ENCODE data around the gene PRIM2.
"Not testable (repeated sequence)": the region's sequence is repeated elsewhere in the genome, so short reads cannot be mapped to it uniquely, and the experiment has no call there.

The PRIM2 gene

DNA sequence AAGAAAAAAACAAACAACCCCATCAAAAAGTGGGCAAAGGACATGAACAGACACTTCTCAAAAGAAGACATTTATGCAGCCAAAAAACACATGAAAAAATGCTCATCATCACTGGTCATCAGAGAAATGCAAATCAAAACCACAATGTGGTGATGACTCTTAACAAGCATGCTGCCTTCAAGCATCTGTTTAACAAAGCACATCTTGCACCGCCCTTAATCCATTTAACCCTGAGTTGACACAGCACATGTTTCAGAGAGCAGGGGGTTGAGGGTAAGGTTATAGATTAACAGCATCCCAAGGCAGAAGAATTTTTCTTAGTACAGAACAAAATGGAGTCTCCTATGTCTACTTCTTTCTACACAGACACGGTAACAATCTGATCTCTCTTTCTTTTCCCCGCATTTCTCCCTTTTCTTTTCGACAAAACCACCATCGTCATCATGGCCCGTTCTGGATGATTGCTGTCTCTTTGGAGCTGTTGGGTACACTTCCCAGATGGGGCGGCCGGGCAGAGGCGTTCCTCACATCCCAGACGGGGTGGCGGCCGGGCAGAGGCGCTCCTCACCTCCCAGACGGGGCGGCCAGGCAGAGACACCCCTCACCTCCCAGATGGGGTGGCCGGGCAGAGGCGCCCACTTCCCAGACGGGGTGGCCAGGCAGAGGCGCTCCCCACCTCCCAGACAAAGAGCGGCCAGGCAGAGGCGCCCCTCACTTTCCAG, 7.2 kb upstream of the PRIM2 start:
- not testable (repeated sequence) for DNase-seq (ENCODE audit: low read depth in 2 of 2)

DNA sequence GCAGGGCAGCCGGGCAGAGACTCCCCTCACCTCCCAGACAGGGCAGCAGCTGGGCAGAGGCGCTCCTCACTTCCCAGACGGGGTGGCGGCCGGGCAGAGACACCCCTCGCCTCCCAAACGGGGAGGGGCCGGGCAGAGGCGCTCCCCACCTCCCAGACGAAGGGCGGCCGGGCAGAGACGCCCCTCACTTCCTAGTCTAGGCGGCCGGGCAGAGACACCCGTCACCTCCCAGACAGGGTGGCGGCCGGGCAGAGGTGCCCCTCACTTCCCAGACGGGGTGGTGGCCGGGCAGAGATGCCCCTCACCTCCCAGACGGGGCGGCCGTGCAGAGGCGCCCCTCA, 6.6 kb upstream of the PRIM2 start:
- no peak for DNase-seq (ENCODE audit: low read depth in 2 of 2)

DNA sequence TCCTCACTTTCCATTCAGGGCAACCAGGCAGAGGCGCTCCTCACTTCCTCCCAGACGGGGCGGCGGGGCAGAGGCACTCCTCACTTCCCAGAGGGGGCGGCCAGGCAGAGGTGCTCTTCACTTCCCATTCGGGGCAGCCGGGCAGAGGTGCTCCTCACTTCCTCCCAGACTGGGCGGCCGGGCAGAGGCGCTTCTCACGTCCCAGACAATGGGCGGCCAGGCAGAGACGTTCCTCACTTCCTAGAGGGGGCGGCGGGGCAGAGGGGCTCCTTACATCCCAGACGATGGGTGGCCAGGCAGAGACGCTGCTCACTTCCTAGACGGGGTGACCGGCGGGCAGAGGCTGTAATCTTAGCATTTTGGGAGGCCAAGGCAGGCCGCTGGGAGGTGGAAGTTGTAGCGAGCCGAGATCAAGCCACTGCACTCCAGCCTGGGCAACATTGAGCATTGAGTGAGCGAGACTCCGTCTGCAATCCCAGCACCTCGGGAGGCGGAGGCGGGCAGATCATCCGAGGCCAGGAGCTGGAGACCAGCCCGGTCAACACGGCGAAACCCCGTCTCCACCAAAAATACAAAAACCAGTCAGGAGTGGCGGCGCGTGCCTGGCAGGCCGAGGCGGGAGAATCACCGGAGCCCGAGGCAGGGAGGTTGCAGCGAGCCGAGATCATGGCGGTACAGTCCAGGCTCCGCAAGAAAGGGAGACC, 6.0 kb upstream of the PRIM2 start:
- not testable (repeated sequence) for DNase-seq (ENCODE audit: low read depth in 2 of 2)

GRCh38 chr6:57312004-57312345, 5.5 kb upstream of the PRIM2 start:
- no peak for DNase-seq (ENCODE audit: low read depth in 2 of 2)

DNA sequence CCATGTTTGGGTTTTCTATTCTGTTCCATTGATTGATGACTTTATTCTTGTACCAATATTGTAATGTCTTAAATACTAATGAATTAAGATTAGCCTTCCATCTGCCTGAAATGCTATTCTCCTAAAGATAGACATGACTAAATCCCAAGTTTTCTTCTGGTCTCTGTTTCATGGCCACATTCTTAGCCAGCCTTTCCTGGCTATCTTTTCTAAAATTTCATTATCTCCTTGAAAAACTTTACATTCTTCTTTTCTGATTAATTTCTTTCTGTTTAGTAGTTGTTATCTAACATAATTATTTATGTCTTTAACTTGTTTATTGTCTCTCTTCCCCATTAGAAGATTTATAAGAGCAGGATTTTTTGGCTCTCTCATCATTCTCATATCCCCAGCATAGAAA, 4.4 kb upstream of the PRIM2 start:
- DNase-seq (ENCODE audit: low read depth in 2 of 2), result no peak

GRCh38 chr6:57313711-57314471, 3.5 kb upstream of the PRIM2 start:
- no peak for DNase-seq (ENCODE audit: low read depth in 2 of 2)

- DNase-seq (ENCODE audit: low read depth in 2 of 2), result no peak
These were observed 2.3 kb upstream of the PRIM2 start for GRCh38 chr6:57315111-57315510.

DNA sequence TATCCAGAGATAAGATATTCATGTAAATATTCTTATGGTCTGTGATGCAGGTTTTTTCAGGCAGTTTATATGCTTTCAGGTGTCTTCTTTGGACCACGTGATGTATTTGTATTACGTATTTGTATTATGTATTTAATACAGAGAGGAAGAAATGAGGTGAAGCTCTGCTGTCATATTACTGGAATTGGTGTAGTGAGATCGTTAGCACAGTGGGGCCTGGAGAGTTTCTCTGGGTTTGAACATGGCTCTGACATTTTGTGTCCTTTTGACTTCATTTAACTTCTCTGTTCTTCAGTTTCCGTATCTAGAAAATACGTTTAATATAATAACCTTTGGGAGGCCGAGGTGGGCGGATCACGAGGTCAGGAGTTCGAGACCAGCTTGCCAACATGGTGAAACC, 1.6 kb upstream of the PRIM2 start:
- DNase-seq (ENCODE audit: low read depth in 2 of 2), result no peak

GRCh38 chr6:57316581-57317059, 810 bp upstream of the PRIM2 start:
- peak; percentile 64 to 74 for DNase-seq (ENCODE audit: low read depth in 2 of 2)

GRCh38 chr6:57324538-57324937, 7.1 kb downstream of the PRIM2 start:
- no peak for DNase-seq (ENCODE audit: low read depth in 2 of 2)

DNA sequence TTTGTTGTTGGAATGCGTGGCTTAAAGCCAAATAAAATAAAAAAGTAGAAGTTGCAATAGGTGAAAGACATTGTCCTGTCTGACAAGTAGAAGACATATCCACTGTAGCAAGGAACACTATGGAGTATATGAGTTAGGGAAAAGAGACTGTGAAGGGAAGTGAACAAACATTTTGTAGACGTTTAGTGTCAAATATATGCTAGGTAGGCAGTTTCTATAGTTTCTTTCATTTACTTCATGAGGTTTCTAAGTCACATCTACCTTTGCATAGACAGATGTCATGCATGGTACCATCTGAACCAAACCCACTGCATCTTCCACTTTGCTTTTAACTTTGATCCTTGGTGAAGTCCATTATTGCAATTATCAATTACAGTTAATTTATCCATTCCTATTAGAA, 9.9 kb downstream of the PRIM2 start:
- no peak for DNase-seq (ENCODE audit: low read depth in 2 of 2)

DNA sequence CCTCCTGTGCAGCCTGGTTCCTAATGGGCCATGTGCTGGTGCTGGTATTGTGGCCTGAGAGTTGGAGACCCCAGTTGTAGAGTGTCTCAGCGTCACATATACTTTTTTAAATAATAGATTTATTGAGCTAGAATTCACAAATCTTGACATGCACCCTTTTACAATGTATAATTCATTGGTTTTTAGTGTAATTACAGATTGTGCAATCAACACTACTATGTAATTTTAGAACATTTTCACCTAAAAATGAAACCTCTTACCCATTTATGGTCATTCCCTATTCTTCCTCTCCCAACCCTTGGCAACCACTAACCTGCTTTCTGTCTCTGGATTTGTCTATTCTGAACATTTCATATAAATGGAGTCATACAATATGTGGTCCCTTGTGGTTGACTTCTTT, 10.6 kb downstream of the PRIM2 start:
- DNase-seq (ENCODE audit: low read depth in 2 of 2), result no peak

- DNase-seq (ENCODE audit: low read depth in 2 of 2), result no peak
These were observed 12.5 kb downstream of the PRIM2 start for GRCh38 chr6:57329933-57330332.

DNA sequence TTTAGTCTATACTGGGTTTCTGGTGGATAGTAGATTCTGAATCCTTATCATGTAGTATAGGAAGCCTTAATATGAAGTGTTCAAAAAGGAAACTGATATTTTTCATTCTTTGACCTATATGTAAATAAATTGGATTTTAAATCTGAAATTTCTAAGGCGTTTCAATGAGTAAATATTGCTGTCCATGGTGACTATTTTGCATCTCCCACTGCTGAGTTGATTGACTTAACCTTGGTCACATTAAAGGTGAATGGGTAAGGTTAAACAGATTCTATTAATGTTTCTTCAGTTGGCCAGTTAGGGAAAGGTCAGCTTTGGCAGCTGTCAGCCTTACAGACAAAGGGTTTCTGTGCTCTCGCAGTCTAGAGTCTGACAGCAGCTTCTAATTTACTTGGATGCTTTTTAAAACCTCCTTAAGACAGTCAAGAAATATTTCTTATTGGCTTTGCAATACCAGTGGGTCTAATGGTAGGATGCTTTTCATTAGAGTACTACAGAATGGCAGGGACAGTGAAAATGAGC, 24.8 kb downstream of the PRIM2 start:
- no peak for DNase-seq (ENCODE audit: low read depth in 2 of 2)

DNA sequence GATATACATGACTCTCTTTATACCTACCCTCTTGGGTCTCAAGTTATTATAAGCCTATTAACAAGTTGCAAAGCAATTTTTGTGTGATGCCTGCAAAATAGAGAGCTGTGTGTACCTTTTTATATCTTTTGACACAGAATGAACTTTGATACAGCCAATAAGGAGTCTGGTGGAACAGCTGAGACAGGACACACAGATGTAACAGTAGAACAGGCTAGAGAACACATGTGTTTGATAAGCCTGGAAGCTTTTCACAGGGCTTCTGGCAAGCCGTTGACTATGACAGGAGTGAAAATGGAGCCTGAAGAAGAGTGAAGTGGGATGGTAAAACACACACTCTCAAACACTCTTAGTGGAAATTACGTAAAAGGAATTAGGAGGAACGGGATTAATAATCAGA, 25.9 kb downstream of the PRIM2 start:
- DNase-seq (ENCODE audit: low read depth in 2 of 2), result not testable (repeated sequence)

GRCh38 chr6:57346715-57347114, 29.3 kb downstream of the PRIM2 start:
- not testable (repeated sequence) for DNase-seq (ENCODE audit: low read depth in 2 of 2)

GRCh38 chr6:57347597-57347996, 30.2 kb downstream of the PRIM2 start:
- DNase-seq (ENCODE audit: low read depth in 2 of 2), result not testable (repeated sequence)

- DNase-seq (ENCODE audit: low read depth in 2 of 2), result not testable (repeated sequence)
These were observed 33.0 kb downstream of the PRIM2 start for GRCh38 chr6:57350443-57350842.

GRCh38 chr6:57352596-57352995, 35.2 kb downstream of the PRIM2 start:
- not testable (repeated sequence) for DNase-seq (ENCODE audit: low read depth in 2 of 2)

GRCh38 chr6:57358319-57358718, 40.9 kb downstream of the PRIM2 start:
- DNase-seq (ENCODE audit: low read depth in 2 of 2), result not testable (repeated sequence)

DNA sequence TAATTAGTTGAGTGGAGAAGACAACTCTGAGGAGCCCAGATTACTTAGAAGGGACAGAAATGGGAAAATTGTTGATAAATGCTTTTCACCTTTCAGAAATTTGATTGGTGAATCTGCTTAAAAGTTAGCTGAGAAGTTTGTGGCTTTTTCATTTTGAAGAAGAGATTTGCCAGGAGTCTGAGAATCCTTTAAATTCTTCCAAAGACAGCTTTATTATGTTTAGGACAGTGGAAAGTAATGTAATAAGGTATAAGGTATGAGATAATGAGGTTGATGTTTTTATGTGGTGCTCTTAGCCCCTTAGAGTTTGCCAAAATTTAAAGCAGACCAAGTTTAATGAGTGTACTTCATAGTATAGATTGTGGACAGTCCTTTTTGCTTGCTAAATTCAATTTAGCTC, 42.3 kb downstream of the PRIM2 start:
- DNase-seq (ENCODE audit: low read depth in 2 of 2), result not testable (repeated sequence)

DNA sequence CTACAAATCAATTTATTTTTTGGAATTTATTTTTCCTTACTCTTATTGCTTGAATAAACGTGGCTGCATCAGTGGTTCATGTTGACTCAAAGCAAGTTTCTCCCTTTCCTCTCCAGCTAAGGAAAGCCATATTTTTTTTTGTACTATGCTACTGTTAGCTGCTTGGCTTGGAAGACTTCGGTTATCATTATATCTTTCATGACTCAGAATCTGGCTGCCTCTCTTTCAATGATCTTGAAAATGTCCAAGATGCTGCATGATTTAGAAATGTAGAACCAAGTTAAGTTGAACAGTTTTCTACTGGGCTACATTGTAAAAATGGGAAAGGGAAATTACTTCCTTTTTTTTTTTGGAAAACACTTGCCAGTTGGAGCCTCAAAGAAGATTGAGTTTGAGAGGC, 44.9 kb downstream of the PRIM2 start:
- not testable (repeated sequence) for DNase-seq (ENCODE audit: low read depth in 2 of 2)
